Activated naive CD4-positive, alpha-beta T cell treated with anti-CD3 and anti-CD28 coated beads, Interleukin-2, amount 10 ng/mL, durations not matched to agents 7 days and 5 days (primary cell): Measurements from ENCODE around the gene ADAM12.

Source experiments
- CTCF ChIA-PET: fragments of 350-600 bp; sonication (Branson Sonifier 250); formaldehyde crosslinking; loops from one replicate; lab custom pipeline; 2021; ENCODE audit warnings: antibody characterized with exemption; lab: Charles Lee
- DNase-seq: peaks from one replicate; pipeline ENCODE4 v3.0.0-alpha.2; 2020
- H3K27ac Mint-ChIP-seq: one replicate; pipeline ENCODE4 v1.8.0; 2021; ENCODE audit warnings: mild to moderate bottlenecking, moderate library complexity, mixed read lengths
- H3K27me3 Mint-ChIP-seq: one replicate; pipeline ENCODE4 v1.8.0; 2021; ENCODE audit warnings: mild to moderate bottlenecking, mixed read lengths
- H3K36me3 Mint-ChIP-seq: one replicate; pipeline ENCODE4 v1.8.0; 2021; ENCODE audit warnings: mixed read lengths
- H3K4me1 Mint-ChIP-seq: one replicate; pipeline ENCODE4 v1.8.0; 2021; ENCODE audit warnings: mixed read lengths
- H3K4me3 Mint-ChIP-seq: one replicate; pipeline ENCODE4 v1.8.0; 2021; ENCODE audit warnings: mild to moderate bottlenecking, moderate library complexity, mixed read lengths
- H3K9me3 Mint-ChIP-seq: one replicate; pipeline ENCODE4 v1.8.0; 2021; ENCODE audit warnings: mixed read lengths

Gene ADAM12

GRCh38 chr10:126135941-126136595 is 252.2 kb downstream of the ADAM12 start:
- DNase-seq: no peak
- H3K36me3 Mint-ChIP-seq: no peaks in the 10 kb centered on the region
- H3K27ac Mint-ChIP-seq: no peak overlapping the region
- H3K27me3 Mint-ChIP-seq: no peaks in the 10 kb centered on the region
- no peaks in the 10 kb centered on the region for H3K4me1 Mint-ChIP-seq
- no peak overlapping the region for H3K4me3 Mint-ChIP-seq
- CTCF ChIA-PET: no interaction called here
- no peaks in the 10 kb centered on the region for H3K9me3 Mint-ChIP-seq

DNA sequence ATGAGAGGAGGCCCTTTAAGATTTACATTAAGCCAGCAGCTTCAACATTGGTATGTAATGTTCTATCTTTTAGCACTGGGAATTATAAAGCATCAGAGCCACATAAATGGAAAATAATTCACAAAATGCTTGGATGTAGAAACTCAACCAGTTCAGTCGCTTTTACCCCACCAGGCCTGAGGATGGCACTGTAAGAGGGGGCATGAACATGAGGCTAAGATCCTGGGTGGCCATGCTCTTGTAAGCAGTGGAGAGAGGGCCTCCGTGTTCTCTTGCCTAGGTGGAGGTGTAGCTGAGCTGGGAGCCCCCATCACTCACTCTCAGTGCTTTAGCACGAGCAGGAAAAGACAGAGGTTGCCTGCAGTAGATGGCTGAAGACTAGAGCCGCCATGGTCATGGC is 253.1 kb downstream of the ADAM12 start:
- Mint-ChIP-seq H3K4me1 (no peaks in the 10 kb centered on the region), H3K27ac (no peak overlapping the region), H3K27me3 (no peaks in the 10 kb centered on the region), H3K4me3 (no peak overlapping the region), H3K9me3 (no peaks in the 10 kb centered on the region), H3K36me3 (no peaks in the 10 kb centered on the region)
- DNase-seq: no peak
- CTCF ChIA-PET: no interaction called here

DNA sequence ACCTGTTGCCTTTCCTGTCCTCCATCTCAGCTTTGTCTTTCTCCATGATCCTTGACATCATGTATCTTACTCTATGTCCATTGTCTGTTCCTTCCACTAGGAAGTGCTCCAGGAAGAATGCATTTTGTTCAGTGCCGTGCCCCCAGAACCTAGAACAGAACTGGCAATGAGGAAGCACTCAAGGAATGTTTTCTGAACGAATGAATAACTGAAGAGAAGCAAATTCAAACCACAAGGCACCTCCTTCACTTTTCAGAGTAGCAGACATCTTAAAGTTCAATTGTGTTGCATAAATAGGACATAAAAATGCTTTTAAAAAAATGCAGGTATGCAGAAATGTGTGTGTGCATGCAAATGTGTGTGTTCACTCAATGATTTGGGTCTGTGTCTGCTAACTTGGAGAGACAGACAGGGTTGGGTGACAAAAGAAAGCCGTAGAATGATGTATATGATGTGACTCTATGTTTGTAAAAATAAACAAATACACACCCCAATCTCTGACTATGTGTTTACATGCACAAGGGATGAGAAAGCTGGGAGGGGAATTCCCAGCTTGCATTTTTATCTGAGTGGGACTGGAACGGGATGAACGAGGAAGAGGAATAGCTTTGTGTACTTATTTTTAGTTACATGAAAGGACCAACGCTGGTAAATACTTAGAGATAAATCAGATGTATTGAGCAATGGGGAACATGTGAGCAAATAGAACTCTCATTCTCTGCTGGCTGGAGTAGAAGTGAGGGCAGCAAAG is 254.2 kb downstream of the ADAM12 start:
- Mint-ChIP-seq H3K9me3 (no peaks in the 10 kb centered on the region), H3K4me3 (no peak overlapping the region), H3K27me3 (no peaks in the 10 kb centered on the region), H3K4me1 (no peaks in the 10 kb centered on the region), H3K36me3 (no peaks in the 10 kb centered on the region), H3K27ac (no peak overlapping the region)
- CTCF ChIA-PET: no interaction called here
- no peak for DNase-seq

DNA sequence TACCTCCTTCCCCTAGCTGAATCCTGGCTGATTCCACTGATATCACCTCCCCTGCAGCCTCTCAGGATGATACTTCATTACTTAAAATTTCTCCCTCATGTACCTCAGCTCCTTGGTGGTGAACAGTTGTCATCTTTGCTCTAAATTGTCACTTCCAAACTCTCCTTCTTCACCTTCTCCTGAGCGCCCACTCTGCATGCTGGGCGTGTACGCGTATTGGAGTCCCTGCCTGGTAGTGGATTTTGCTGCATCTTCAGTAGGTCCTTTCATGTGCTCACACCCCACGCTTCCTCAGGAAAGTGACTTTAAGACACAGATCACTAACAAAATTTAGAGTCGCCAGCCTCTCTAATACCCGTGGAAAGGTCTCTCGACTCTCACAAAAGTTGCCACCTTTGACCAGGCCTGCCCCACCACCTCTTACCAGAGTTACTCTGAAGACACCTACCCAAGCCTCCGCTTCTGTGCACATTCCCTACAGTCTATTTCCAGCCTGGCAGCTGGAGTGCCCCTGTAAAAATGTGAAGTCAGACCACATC is 255.1 kb downstream of the ADAM12 start:
- Mint-ChIP-seq H3K36me3 (no peaks in the 10 kb centered on the region), H3K27me3 (no peaks in the 10 kb centered on the region)

DNA sequence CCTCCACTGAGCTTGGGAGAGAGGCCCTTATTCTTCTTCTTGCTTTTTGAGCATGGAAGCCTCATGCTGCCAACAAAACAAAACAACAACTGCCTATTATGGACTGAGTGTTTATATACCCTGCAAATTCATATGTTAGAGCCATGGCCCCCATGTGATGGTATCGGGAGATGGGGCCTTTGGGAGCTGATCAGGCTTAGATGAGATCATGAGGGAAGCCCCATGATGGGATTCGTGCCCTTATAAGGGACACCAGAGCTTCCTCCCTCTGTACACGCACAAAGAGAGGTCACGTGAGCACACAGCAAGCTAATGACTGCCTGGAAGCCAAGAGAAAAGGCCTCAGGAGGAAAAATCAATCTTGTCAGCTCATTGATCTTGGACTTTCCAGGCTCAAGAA is 256.9 kb downstream of the ADAM12 start:
- Mint-ChIP-seq H3K27me3 (no peaks in the 10 kb centered on the region), H3K9me3 (peaks cover 2% of the 10 kb centered on the region), H3K4me3 (no peak overlapping the region), H3K36me3 (no peaks in the 10 kb centered on the region), H3K4me1 (no peaks in the 10 kb centered on the region), H3K27ac (no peak overlapping the region)
- CTCF ChIA-PET: no interaction called here
- no peak for DNase-seq

More for the DNA sequence above, 255.1 kb downstream of the ADAM12 start:
- H3K4me3 Mint-ChIP-seq: no peak overlapping the region
- peaks cover 2% of the 10 kb centered on the region for H3K9me3 Mint-ChIP-seq
- DNase-seq: no peak
- CTCF ChIA-PET: no interaction called here
- no peak overlapping the region for H3K27ac Mint-ChIP-seq
- no peaks in the 10 kb centered on the region for H3K4me1 Mint-ChIP-seq

DNA sequence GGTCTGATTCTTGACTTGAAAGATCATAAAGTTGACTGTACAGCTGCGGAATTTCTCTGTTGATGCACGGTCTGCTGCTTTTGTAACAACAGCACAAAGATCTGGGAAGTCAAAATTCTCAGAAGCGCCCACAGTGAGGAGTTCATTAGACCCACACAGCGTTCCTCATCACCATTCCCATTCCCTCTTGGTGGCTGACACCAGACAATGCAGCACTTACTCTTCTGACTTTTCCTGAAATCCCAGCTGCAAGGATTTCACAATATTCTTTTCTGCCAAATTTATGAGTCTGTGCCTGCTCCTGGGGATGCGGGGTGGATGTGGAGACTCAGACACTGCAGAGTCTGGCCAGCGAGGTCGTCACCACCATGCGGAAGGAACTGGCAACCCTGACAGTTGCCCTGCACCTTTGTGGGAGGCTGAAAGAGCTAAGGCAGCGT is 258.0 kb downstream of the ADAM12 start:
- CTCF ChIA-PET: no interaction called here
- H3K27me3 Mint-ChIP-seq: no peaks in the 10 kb centered on the region
- H3K36me3 Mint-ChIP-seq: no peaks in the 10 kb centered on the region
- no peak overlapping the region for H3K4me3 Mint-ChIP-seq
- no peaks in the 10 kb centered on the region for H3K4me1 Mint-ChIP-seq
- no peak for DNase-seq
- no peak overlapping the region for H3K27ac Mint-ChIP-seq
- H3K9me3 Mint-ChIP-seq: peaks cover 2% of the 10 kb centered on the region

DNA sequence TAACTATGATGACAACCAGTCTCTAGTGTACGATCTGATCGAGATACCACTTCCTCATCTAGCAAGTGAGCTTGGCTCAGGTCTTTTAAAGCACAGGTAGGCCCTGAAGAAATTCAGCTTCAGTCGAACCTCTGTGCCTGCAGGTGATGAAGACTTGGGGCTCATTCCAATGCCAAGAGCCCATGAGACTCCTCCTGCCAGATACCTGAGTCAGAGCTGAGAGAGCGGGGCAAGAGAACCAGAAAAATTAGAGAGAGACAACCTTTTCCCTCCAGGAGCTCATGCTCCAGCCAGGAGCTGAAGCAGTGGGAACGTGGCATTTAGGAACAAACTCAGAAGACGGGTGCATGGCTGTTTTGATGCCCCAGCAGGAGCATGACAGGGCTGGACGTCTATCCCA is 259.3 kb downstream of the ADAM12 start:
- H3K9me3 Mint-ChIP-seq: peaks cover 2% of the 10 kb centered on the region
- H3K4me3 Mint-ChIP-seq: no peak overlapping the region
- H3K36me3 Mint-ChIP-seq: no peaks in the 10 kb centered on the region
- no peak overlapping the region for H3K27ac Mint-ChIP-seq
- H3K4me1 Mint-ChIP-seq: no peaks in the 10 kb centered on the region
- CTCF ChIA-PET: no interaction called here
- no peaks in the 10 kb centered on the region for H3K27me3 Mint-ChIP-seq
- DNase-seq: no peak

GRCh38 chr10:126128581-126128980 is 259.7 kb downstream of the ADAM12 start:
- Mint-ChIP-seq H3K27ac (no peak overlapping the region), H3K9me3 (peaks cover 2% of the 10 kb centered on the region), H3K36me3 (no peaks in the 10 kb centered on the region), H3K27me3 (no peaks in the 10 kb centered on the region), H3K4me1 (no peaks in the 10 kb centered on the region), H3K4me3 (no peak overlapping the region)
- CTCF ChIA-PET: no interaction called here
- no peak for DNase-seq

GRCh38 chr10:126127481-126128029 is 260.7 kb downstream of the ADAM12 start:
- DNase-seq: no peak
- Mint-ChIP-seq H3K27me3 (no peaks in the 10 kb centered on the region), H3K4me3 (no peak overlapping the region), H3K4me1 (no peaks in the 10 kb centered on the region), H3K9me3 (peaks cover 2% of the 10 kb centered on the region), H3K27ac (no peak overlapping the region), H3K36me3 (no peaks in the 10 kb centered on the region)
- CTCF ChIA-PET: no interaction called here

- peaks cover 2% of the 10 kb centered on the region for H3K9me3 Mint-ChIP-seq
- no peaks in the 10 kb centered on the region for H3K36me3 Mint-ChIP-seq
- no peaks in the 10 kb centered on the region for H3K4me1 Mint-ChIP-seq
- H3K4me3 Mint-ChIP-seq: no peak overlapping the region
- no peak overlapping the region for H3K27ac Mint-ChIP-seq
- DNase-seq: no peak
- H3K27me3 Mint-ChIP-seq: no peaks in the 10 kb centered on the region
- CTCF ChIA-PET: no interaction called here
Measured at GRCh38 chr10:126126866-126127265, 261.4 kb downstream of the ADAM12 start.

DNA sequence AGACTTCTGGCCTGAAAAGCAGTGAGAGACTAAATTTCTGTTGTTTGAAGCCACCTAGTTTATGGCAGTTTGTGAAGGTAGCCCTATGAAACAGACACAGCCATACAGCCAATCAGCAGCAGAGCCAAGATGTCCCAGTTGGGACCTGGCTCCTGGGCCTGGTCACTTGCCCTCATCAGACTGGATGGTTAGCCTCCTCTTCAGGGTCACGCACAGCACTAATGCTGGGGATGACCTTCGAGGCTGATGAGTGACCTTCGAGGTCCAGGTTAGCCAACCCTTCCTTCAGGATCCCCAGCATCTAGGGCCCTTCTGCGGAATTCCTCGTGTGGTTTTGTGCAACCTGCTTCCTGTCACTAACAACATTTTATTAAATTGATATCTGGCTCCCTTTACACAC is 262.3 kb downstream of the ADAM12 start:
- no peak overlapping the region for H3K27ac Mint-ChIP-seq
- CTCF ChIA-PET: no interaction called here
- no peaks in the 10 kb centered on the region for H3K4me1 Mint-ChIP-seq
- H3K36me3 Mint-ChIP-seq: no peaks in the 10 kb centered on the region
- H3K4me3 Mint-ChIP-seq: no peak overlapping the region
- DNase-seq: no peak
- H3K27me3 Mint-ChIP-seq: no peaks in the 10 kb centered on the region
- H3K9me3 Mint-ChIP-seq: peaks cover 2% of the 10 kb centered on the region

DNA sequence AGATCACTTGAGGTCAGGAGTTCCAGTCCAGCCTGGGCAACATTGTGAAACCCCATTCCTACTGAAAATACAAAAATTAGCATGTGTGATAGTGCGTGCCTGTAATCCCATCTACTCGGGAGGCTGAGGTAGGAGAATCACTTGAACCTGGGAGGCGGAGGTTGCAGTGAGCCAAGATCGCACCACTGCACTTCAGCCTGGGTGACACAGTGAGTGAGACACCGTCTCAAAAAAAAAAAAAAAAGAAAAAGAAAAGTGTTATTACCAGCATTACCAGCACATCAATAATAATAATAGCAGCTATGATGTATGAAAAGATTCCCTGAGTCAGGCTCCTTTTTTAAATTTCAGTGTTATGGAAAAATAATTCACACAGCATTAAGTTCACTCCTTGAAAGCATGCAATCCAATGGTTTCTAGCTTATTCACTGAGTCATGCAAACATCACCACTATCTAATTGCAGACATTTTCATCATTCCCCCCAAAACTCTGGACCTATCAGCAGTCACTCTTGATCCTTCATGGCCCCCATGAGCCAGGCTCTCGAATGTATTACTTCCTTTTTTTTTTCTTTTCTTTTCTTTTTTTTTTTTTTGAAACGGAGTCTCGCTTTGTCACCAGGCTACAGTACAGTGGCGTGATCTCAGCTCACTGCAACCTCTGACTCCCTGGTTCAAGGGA is 263.5 kb downstream of the ADAM12 start:
- H3K36me3 Mint-ChIP-seq: no peaks in the 10 kb centered on the region
- H3K4me1 Mint-ChIP-seq: no peaks in the 10 kb centered on the region
- CTCF ChIA-PET: no interaction called here
- H3K27ac Mint-ChIP-seq: no peak overlapping the region
- H3K9me3 Mint-ChIP-seq: peaks cover 2% of the 10 kb centered on the region
- DNase-seq: no peak
- no peak overlapping the region for H3K4me3 Mint-ChIP-seq
- H3K27me3 Mint-ChIP-seq: no peaks in the 10 kb centered on the region

DNA sequence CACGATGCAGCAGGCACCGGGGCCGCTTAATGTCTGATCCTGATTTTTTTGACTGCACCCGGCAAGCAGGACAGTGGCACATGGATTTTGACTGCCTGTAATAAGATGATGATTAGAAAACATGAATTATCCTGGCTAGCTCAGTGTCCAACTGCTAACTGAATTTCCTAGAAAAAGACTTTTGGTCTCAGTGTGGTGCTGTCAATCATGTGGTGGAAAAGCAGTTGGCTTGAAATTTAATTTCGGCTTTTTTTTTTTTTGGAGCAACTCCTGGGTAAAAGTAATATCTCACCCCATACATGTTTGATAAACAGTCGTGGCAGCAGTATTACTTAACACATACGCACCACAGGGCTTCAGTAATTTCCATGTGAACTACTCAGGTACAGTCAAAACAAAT is 264.2 kb downstream of the ADAM12 start:
- Mint-ChIP-seq H3K27me3 (no peaks in the 10 kb centered on the region), H3K36me3 (no peaks in the 10 kb centered on the region), H3K4me3 (no peak overlapping the region), H3K27ac (no peak overlapping the region), H3K9me3 (peaks cover 2% of the 10 kb centered on the region), H3K4me1 (no peaks in the 10 kb centered on the region)
- no peak for DNase-seq
- CTCF ChIA-PET: no interaction called here

- CTCF ChIA-PET: no interaction called here
- H3K27ac Mint-ChIP-seq: no peak overlapping the region
- no peak overlapping the region for H3K4me3 Mint-ChIP-seq
- no peaks in the 10 kb centered on the region for H3K36me3 Mint-ChIP-seq
- peaks cover 2% of the 10 kb centered on the region for H3K9me3 Mint-ChIP-seq
- DNase-seq: no peak
- H3K4me1 Mint-ChIP-seq: no peaks in the 10 kb centered on the region
- H3K27me3 Mint-ChIP-seq: no peaks in the 10 kb centered on the region
Measured at GRCh38 chr10:126123466-126123865, 264.8 kb downstream of the ADAM12 start.
